CD4-positive, alpha-beta T cell treated with Interleukin-12 subunit alpha and Interleukin-12 subunit beta, for 1 hour (primary cell): ENCODE results near the gene PPP1CC.

Experiments used
- DNase-seq: peaks from one replicate; pipeline ENCODE4 v3.0.0-alpha.2; 2020

The PPP1CC gene

DNA sequence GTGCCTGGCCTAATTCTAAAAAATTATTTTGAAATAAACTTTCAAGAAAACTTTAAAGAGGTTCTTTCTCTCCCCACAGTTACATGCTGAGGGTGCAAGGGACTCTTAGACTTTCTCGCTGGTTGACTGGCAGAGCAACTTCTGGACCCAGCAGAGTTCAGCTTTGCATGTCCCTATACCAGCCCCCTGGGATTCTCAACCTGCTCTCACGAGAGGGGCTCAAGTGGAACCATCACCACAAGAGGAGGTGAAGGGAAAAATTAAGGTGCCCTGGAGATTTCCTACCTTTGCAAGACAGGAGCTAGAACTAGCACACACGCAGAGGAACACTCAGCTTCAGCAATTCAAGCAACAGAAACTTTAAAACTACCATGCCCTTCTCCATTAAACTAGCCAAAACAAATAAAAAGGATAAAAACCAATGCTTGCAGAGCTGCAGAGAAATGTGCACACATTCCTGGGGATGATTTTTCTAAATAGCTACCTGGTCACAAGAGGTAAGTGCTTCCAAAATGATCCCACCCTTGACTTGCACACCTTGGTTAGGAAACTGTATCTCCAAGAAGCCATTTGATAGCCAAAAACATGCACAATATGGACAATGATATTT, 56.3 kb downstream of the PPP1CC start:
- DNase-seq: no peak

DNA sequence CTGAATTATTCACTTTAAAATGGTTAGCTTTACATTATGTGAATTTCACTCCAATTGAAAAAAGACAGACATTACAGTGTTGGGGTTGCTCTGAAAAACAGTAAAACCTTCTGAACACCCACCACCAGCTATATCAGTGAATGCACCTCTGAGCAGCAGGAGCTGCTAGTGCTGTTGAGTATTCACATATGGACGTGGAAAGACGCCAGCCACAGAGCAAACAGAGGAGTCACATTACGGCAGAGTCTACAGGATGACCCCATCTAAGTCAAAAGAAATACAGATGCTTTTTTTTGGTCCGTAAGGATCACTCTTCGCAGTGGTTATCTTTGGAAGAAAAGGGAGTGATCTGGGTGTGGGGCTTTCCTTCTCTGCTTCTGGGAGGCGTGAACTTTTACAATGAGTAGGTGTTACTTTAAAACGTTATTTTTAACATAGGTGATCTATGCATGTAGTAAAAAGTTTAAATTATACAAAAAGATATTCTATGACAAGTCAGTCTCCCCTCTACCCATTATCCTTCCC, 58.3 kb downstream of the PPP1CC start:
- DNase-seq: no peak

GRCh38 chr12:110683888-110684287, 58.8 kb downstream of the PPP1CC start:
- DNase-seq: no peak

GRCh38 chr12:110680032-110680431, 62.7 kb downstream of the PPP1CC start:
- DNase-seq: no peak

GRCh38 chr12:110679201-110679600, 63.5 kb downstream of the PPP1CC start:
- no peak for DNase-seq

DNA sequence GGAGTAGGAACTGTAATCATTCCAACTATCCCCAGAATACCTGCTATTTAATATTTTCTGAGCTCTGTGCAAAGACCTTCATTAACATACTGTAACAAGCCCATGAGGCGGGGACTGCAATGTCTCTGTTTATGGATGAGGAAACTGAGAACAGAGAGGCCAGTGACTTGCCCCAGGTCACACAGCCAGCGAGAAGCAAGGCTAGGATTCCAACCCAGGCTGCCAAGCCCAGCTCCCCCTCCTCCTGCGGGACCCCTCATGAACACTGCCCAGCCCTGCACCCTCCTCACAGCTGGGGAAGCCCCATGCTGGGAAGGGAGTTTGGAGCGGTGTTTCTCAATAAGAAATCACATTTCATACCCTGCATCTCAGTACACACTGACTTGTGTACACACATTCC, 64.7 kb downstream of the PPP1CC start:
- DNase-seq: no peak

DNA sequence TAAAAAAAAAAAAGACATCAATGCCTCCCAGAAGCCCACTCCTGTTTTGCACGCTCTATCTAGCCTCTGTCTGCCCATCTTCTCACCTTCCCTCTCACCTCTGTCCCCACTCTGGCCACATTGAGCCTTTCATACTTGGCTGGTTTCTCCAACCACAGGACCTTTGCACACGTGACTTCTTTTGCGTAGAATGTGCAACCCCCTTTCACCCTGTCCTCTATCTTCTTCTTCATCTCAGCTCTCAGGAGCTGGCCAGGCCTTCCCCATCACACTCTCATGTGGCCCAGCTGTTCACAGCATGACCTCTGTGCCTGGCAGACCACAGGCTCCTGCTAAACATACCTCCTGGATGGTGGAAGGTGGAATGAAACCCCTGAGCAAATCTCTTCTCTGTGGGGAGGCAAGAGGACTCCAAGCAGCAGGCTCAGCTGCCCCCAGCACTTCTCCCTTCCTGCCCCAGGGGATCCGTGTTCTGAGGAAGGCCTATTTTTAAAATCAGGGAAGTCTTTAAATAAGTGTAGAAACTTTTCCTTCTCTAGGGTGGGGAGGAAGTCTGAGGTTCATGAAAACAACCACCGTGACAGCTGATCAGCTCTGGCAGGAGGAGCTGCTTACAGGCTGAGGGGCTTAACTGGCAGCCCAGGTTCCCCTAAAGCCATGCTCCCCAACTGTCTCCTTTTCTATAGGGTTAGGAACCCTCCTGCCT, 65.3 kb downstream of the PPP1CC start:
- peak; percentile 11 for DNase-seq

- DNase-seq: no peak
Observed at GRCh38 chr12:110676171-110676570, 66.5 kb downstream of the PPP1CC start.

DNA sequence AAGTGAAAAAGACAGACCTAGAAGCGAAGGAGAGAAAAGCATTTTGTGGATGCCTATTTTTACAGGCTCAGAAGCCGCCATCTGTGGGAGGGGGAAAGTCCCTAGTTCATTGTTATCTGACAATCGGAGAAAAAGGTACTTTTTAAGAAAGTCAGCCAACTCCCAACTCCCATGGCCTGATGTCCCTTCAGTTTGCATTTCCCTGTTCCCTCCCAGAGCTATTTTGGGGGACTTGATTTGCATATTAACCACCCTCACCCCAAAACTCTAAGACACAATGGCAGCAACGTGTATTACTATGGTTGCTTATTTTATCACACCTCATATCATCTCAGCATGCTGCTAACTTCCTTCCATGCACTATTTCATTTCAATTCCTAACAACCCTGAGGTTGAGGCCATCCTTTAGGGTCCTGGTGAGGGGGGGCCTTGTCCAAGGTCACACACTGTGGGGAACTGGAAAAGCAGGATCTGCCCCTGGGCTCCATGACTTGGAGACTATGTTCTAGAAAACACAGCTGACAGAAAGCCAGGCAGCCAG, 72.5 kb downstream of the PPP1CC start:
- DNase-seq: peak; percentile 32
